ENCODE results near the gene COA3.

DNA sequence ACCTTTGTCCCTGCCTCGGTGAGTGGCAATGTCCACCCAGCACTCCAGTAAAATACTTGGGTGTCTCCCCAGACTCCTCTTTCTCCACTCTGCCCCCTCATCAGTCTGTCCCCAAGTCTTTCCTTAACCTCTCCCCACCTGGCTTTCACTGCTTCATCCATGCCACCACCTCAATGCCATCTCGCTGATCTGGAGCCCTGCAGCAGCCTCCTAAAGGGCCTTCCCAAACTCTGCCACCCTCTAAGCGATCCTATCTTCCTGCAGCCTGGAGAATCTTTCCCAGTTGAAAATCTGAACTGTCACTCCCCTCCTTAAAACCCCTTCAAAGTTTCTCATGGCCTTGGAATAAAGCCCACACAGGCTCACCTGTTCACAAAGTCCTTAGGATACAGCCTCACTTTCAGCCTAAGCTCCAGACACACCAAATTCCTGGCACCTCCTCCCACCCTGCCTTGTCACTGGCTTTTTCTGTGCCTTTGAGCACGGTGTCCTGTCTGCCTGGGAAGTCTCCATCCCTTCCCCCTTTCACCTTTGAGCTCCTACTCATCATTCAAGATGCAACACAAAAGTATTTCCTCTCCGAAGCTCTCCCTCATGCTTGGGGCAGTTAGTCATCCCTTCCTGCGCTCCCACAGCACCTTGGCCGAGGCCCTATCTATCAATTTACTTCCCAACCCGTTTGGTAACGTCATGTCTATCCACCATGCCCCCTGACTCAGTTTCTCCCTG lies 15.3 kb downstream of the COA3 start:
- TF ChIP-seq ZNF70 (CRISPR knock-in tag; IDR thresholded peaks at IDR 0.05) = no peak
- no peak for TF ChIP-seq ISL1 (CRISPR knock-in tag; IDR thresholded peaks at IDR 0.05)
- no peak for TF ChIP-seq GLIS3 (CRISPR knock-in tag; IDR thresholded peaks at IDR 0.05)
- TF ChIP-seq CSRNP3 (CRISPR knock-in tag; IDR thresholded peaks at IDR 0.05) = no peak
- TF ChIP-seq, protein P1, sequence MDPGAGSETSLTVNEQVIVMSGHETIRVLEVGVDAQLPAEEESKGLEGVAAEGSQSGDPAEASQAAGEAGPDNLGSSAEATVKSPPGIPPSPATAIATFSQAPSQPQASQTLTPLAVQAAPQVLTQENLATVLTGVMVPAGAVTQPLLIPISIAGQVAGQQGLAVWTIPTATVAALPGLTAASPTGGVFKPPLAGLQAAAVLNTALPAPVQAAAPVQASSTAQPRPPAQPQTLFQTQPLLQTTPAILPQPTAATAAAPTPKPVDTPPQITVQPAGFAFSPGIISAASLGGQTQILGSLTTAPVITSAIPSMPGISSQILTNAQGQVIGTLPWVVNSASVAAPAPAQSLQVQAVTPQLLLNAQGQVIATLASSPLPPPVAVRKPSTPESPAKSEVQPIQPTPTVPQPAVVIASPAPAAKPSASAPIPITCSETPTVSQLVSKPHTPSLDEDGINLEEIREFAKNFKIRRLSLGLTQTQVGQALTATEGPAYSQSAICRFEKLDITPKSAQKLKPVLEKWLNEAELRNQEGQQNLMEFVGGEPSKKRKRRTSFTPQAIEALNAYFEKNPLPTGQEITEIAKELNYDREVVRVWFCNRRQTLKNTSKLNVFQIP (CRISPR knock-in tag; IDR thresholded peaks at IDR 0.05; ENCODE audit: borderline replicate concordance, low read depth) = no peak
